WTC11 (cell line): ENCODE measurements around the gene TACR1. TPM values are rescaled to one million over a fixed set of nuclear protein-coding genes. Genes with fewer than 3 reads are reported as not detected.

Source experiments
- ATAC-seq: fragments of 200-7000 bp; cut with Tn5 transposase; 2 replicates; pipeline ENCODE4 v1.10.0; 2021; ENCODE audit warnings: mild to moderate bottlenecking, moderate library complexity
- CTCF ChIA-PET: fragments of 300-600 bp; sonication (Branson Sonifier 250); formaldehyde crosslinking; loops from one replicate; lab custom pipeline; 2021; ENCODE audit warnings: antibody characterized with exemption; lab: Charles Lee
- POLR2A ChIA-PET: fragments of 350-600 bp; sonication (Branson Sonifier 250); formaldehyde crosslinking; loops from one replicate; lab custom pipeline; 2021; ENCODE audit warnings: antibody characterized with exemption; lab: Charles Lee
- DNase-seq: peaks from one replicate; pipeline ENCODE4 v3.0.0; 2021; ENCODE audit warnings: low spot score
- H3K27ac Mint-ChIP-seq: 2 replicates; pipeline ENCODE4 v1.8.0; 2021; ENCODE audit warnings: mixed read lengths
- H3K27me3 Mint-ChIP-seq: 2 replicates; pipeline ENCODE4 v1.8.0; 2021; ENCODE audit warnings: low read depth, mild to moderate bottlenecking, moderate library complexity, mixed read lengths
- H3K36me3 Mint-ChIP-seq: 2 replicates; pipeline ENCODE4 v1.8.0; 2021; ENCODE audit warnings: mixed read lengths
- H3K4me1 Mint-ChIP-seq: 2 replicates; pipeline ENCODE4 v1.8.0; 2022; ENCODE audit warnings: mixed read lengths
- H3K4me3 Mint-ChIP-seq: 2 replicates; pipeline ENCODE4 v1.8.0; 2021; ENCODE audit warnings: mild to moderate bottlenecking, moderate library complexity, mixed read lengths
- H3K9me3 Mint-ChIP-seq: 2 replicates; pipeline ENCODE4 v1.8.0; 2021; ENCODE audit warnings: mixed read lengths
- ATF3 ChIP-seq: sonication (generic); formaldehyde crosslinking; conservative IDR thresholded peaks from 2 replicates; pipeline ENCODE4 v1.8.1; 2022; ENCODE audit warnings: mild to moderate bottlenecking, missing genetic modification reagents
- CREB1 ChIP-seq: sonication (generic); formaldehyde crosslinking; IDR thresholded peaks from 2 replicates; pipeline ENCODE4 v1.8.0; 2023; ENCODE audit warnings: mild to moderate bottlenecking, missing genetic modification reagents
- ERG ChIP-seq: fragments of 250-450 bp; sonication (Bioruptor Pico); IDR thresholded peaks from 2 replicates; pipeline ENCODE4 v1.8.0; 2021; ENCODE audit warnings: mild to moderate bottlenecking
- IRF2 ChIP-seq: sonication (generic); formaldehyde crosslinking; IDR thresholded peaks from 2 replicates; pipeline ENCODE4 v1.8.0; 2022; ENCODE audit warnings: low read depth, missing genetic modification reagents, borderline replicate concordance
- JUN ChIP-seq: sonication (generic); formaldehyde crosslinking; IDR thresholded peaks from 2 replicates; pipeline ENCODE4 v1.8.0; 2023; ENCODE audit warnings: mild to moderate bottlenecking, missing genetic modification reagents
- NR3C1 ChIP-seq: sonication (generic); formaldehyde crosslinking; conservative IDR thresholded peaks from 2 replicates; pipeline ENCODE4 v1.8.1; 2023; ENCODE audit warnings: low read depth, mild to moderate bottlenecking, missing genetic modification reagents
- RELA ChIP-seq: sonication (generic); formaldehyde crosslinking; IDR thresholded peaks from 2 replicates; pipeline ENCODE4 v1.8.1; 2022; ENCODE audit warnings: missing genetic modification reagents, mild to moderate bottlenecking, borderline replicate concordance
- RORB ChIP-seq: fragments of 250-450 bp; sonication (Bioruptor Pico); IDR thresholded peaks from 2 replicates; pipeline ENCODE4 v1.9.0; 2021; ENCODE audit warnings: mild to moderate bottlenecking
- SMAD3 ChIP-seq: sonication (generic); formaldehyde crosslinking; IDR thresholded peaks from 2 replicates; pipeline ENCODE4 v1.8.0; 2022; ENCODE audit warnings: missing genetic modification reagents, mild to moderate bottlenecking, borderline replicate concordance
- TCF7 ChIP-seq: sonication (generic); formaldehyde crosslinking; IDR thresholded peaks from 2 replicates; pipeline ENCODE4 v1.8.0; 2022; ENCODE audit warnings: mild to moderate bottlenecking, low read depth, missing genetic modification reagents, moderate library complexity
- ZBTB21 ChIP-seq: sonication (generic); formaldehyde crosslinking; IDR thresholded peaks from 2 replicates; pipeline ENCODE4 v1.8.1; 2023; ENCODE audit warnings: mild to moderate bottlenecking, missing genetic modification reagents, borderline replicate concordance
- ZNF232 ChIP-seq: sonication (generic); formaldehyde crosslinking; IDR thresholded peaks from 2 replicates; pipeline ENCODE4 v1.8.0; 2022; ENCODE audit warnings: mild to moderate bottlenecking, missing genetic modification reagents
- ZNF263 ChIP-seq: sonication (generic); formaldehyde crosslinking; IDR thresholded peaks from 2 replicates; pipeline ENCODE4 v1.8.1; 2022; ENCODE audit warnings: low read depth, mild to moderate bottlenecking, moderate library complexity, missing genetic modification reagents
- total RNA-seq: library from RNA; stranded (reverse); gene quantifications from 3 replicates; pipeline ENCODE4 v1.2.3, GENCODE V29; 2021
- TF ChIP-seq, protein P1 (sequence below): sonication (generic); formaldehyde crosslinking; IDR thresholded peaks from 2 replicates; pipeline ENCODE4 v1.8.0; 2022; ENCODE audit warnings: mild to moderate bottlenecking, missing genetic modification reagents
- TF ChIP-seq, protein P2 (sequence below): sonication (generic); formaldehyde crosslinking; IDR thresholded peaks from 2 replicates; pipeline ENCODE4 v1.8.0; 2022; ENCODE audit warnings: mild to moderate bottlenecking, missing genetic modification reagents
- TF ChIP-seq, protein P3 (sequence below): fragments of 250-450 bp; sonication (Bioruptor Pico); IDR thresholded peaks from 2 replicates; pipeline ENCODE4 v1.9.0; 2021; ENCODE audit warnings: mild to moderate bottlenecking, borderline replicate concordance
- TF ChIP-seq, protein P4 (sequence below): sonication (generic); formaldehyde crosslinking; IDR thresholded peaks from 2 replicates; pipeline ENCODE4 v1.8.1; 2023; ENCODE audit warnings: mild to moderate bottlenecking, missing genetic modification reagents, borderline replicate concordance
- TF ChIP-seq, protein P5 (sequence below): sonication (generic); formaldehyde crosslinking; IDR thresholded peaks from 2 replicates; pipeline ENCODE4 v1.8.1; 2023; ENCODE audit warnings: mild to moderate bottlenecking, missing genetic modification reagents

Gene TACR1
- total RNA-seq, 1 experiment from 2014 or later: 0.13 TPM

DNA sequence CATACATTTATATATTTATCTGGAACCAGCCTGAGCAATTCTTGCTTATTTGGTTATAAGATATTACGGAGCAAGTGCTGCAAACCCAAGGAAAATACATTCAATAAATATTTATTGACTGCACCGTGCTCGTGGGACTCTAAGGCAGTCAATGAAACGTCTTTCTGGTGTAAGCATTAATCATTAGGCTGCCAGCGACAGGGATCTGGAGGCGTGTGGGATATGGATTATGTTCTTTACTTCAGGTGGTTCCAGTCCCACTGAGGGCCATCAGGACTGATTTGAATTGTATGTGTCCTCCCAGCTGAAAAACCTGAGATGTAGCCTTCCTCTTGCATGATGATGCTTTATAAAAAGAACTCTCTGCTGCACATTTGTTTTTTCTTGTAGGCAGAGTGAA lies 75.4 kb downstream of the TACR1 start:
- TF ChIP-seq, protein P1, sequence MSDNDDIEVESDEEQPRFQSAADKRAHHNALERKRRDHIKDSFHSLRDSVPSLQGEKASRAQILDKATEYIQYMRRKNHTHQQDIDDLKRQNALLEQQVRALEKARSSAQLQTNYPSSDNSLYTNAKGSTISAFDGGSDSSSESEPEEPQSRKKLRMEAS (CRISPR knock-in tag): no peak
- TF ChIP-seq CREB1 (CRISPR knock-in tag) (no peak), IRF2 (no peak), NR3C1 (CRISPR knock-in tag) (no peak), RELA (CRISPR knock-in tag) (no peak), ZNF232 (CRISPR knock-in tag) (no peak)
- TF ChIP-seq, protein P2, sequence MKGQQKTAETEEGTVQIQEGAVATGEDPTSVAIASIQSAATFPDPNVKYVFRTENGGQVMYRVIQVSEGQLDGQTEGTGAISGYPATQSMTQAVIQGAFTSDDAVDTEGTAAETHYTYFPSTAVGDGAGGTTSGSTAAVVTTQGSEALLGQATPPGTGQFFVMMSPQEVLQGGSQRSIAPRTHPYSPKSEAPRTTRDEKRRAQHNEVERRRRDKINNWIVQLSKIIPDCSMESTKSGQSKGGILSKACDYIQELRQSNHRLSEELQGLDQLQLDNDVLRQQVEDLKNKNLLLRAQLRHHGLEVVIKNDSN: no peak
- Mint-ChIP-seq H3K27ac (no peak overlapping the region), H3K36me3 (no peaks in the 10 kb centered on the region), H3K27me3 (no peaks in the 10 kb centered on the region), H3K9me3 (peaks cover 17% of the 10 kb centered on the region), H3K4me1 (peaks cover 2% of the 10 kb centered on the region; the same call in 1 of the 2 replicates), H3K4me3 (no peak overlapping the region)
- ChIA-PET CTCF (no interaction called here), POLR2A (interaction anchor here (0.6 kb wide), 1 partner anchor 1105 kb away, joined by 3 read pairs; no protein-coding TSS in a partner anchor)
- no peak for ATAC-seq
- no peak for DNase-seq

- no peak for DNase-seq
- TF ChIP-seq ZNF263 (no peak), JUN (no peak), CREB1 (CRISPR knock-in tag) (no peak), SMAD3 (CRISPR knock-in tag) (no peak), RORB (no peak)
- TF ChIP-seq, protein P3, sequence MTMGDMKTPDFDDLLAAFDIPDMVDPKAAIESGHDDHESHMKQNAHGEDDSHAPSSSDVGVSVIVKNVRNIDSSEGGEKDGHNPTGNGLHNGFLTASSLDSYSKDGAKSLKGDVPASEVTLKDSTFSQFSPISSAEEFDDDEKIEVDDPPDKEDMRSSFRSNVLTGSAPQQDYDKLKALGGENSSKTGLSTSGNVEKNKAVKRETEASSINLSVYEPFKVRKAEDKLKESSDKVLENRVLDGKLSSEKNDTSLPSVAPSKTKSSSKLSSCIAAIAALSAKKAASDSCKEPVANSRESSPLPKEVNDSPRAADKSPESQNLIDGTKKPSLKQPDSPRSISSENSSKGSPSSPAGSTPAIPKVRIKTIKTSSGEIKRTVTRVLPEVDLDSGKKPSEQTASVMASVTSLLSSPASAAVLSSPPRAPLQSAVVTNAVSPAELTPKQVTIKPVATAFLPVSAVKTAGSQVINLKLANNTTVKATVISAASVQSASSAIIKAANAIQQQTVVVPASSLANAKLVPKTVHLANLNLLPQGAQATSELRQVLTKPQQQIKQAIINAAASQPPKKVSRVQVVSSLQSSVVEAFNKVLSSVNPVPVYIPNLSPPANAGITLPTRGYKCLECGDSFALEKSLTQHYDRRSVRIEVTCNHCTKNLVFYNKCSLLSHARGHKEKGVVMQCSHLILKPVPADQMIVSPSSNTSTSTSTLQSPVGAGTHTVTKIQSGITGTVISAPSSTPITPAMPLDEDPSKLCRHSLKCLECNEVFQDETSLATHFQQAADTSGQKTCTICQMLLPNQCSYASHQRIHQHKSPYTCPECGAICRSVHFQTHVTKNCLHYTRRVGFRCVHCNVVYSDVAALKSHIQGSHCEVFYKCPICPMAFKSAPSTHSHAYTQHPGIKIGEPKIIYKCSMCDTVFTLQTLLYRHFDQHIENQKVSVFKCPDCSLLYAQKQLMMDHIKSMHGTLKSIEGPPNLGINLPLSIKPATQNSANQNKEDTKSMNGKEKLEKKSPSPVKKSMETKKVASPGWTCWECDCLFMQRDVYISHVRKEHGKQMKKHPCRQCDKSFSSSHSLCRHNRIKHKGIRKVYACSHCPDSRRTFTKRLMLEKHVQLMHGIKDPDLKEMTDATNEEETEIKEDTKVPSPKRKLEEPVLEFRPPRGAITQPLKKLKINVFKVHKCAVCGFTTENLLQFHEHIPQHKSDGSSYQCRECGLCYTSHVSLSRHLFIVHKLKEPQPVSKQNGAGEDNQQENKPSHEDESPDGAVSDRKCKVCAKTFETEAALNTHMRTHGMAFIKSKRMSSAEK (CRISPR knock-in tag): no peak
- TF ChIP-seq, all 79 proteins: peak for 0
- H3K4me1 Mint-ChIP-seq: peaks cover 15% of the 10 kb centered on the region
- ATAC-seq: peak; percentile 39; the same call in 1 of the 2 replicates
- H3K27me3 Mint-ChIP-seq: no peaks in the 10 kb centered on the region
- no peaks in the 10 kb centered on the region for H3K9me3 Mint-ChIP-seq
- no peak overlapping the region for H3K27ac Mint-ChIP-seq
- H3K36me3 Mint-ChIP-seq: no peaks in the 10 kb centered on the region
- no peak overlapping the region for H3K4me3 Mint-ChIP-seq
- ChIA-PET CTCF (interaction anchor here (1.1 kb wide), 1 partner anchor 515 kb away, joined by 3 read pairs; no protein-coding TSS in a partner anchor), POLR2A (no interaction called here)
Observed at GRCh38 chr2:75113231-75113869, 86.0 kb downstream of the TACR1 start.

GRCh38 chr2:75108937-75109482 lies 90.3 kb downstream of the TACR1 start:
- Mint-ChIP-seq H3K9me3 (no peaks in the 10 kb centered on the region), H3K27ac (no peak overlapping the region; the same call in 1 of the 2 replicates), H3K36me3 (no peaks in the 10 kb centered on the region), H3K4me3 (no peak overlapping the region), H3K27me3 (no peaks in the 10 kb centered on the region), H3K4me1 (peaks cover 22% of the 10 kb centered on the region)
- no peak for DNase-seq
- POLR2A ChIA-PET: no interaction called here
- CTCF ChIA-PET: interaction anchor here (1.0 to 1.2 kb wide), 2 partner anchors 200 to 354 kb away, joined by 3 read pairs; no protein-coding TSS in a partner anchor
- no peak; the same call in 1 of the 2 replicates for ATAC-seq
- TF ChIP-seq, protein P4, sequence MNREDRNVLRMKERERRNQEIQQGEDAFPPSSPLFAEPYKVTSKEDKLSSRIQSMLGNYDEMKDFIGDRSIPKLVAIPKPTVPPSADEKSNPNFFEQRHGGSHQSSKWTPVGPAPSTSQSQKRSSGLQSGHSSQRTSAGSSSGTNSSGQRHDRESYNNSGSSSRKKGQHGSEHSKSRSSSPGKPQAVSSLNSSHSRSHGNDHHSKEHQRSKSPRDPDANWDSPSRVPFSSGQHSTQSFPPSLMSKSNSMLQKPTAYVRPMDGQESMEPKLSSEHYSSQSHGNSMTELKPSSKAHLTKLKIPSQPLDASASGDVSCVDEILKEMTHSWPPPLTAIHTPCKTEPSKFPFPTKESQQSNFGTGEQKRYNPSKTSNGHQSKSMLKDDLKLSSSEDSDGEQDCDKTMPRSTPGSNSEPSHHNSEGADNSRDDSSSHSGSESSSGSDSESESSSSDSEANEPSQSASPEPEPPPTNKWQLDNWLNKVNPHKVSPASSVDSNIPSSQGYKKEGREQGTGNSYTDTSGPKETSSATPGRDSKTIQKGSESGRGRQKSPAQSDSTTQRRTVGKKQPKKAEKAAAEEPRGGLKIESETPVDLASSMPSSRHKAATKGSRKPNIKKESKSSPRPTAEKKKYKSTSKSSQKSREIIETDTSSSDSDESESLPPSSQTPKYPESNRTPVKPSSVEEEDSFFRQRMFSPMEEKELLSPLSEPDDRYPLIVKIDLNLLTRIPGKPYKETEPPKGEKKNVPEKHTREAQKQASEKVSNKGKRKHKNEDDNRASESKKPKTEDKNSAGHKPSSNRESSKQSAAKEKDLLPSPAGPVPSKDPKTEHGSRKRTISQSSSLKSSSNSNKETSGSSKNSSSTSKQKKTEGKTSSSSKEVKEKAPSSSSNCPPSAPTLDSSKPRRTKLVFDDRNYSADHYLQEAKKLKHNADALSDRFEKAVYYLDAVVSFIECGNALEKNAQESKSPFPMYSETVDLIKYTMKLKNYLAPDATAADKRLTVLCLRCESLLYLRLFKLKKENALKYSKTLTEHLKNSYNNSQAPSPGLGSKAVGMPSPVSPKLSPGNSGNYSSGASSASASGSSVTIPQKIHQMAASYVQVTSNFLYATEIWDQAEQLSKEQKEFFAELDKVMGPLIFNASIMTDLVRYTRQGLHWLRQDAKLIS (CRISPR knock-in tag): no peak
- TF ChIP-seq ZBTB21 (CRISPR knock-in tag) (no peak), ZNF232 (CRISPR knock-in tag) (no peak), ERG (CRISPR knock-in tag) (no peak), CREB1 (CRISPR knock-in tag) (no peak), TCF7 (CRISPR knock-in tag) (no peak), ATF3 (no peak)
- TF ChIP-seq, protein P5, sequence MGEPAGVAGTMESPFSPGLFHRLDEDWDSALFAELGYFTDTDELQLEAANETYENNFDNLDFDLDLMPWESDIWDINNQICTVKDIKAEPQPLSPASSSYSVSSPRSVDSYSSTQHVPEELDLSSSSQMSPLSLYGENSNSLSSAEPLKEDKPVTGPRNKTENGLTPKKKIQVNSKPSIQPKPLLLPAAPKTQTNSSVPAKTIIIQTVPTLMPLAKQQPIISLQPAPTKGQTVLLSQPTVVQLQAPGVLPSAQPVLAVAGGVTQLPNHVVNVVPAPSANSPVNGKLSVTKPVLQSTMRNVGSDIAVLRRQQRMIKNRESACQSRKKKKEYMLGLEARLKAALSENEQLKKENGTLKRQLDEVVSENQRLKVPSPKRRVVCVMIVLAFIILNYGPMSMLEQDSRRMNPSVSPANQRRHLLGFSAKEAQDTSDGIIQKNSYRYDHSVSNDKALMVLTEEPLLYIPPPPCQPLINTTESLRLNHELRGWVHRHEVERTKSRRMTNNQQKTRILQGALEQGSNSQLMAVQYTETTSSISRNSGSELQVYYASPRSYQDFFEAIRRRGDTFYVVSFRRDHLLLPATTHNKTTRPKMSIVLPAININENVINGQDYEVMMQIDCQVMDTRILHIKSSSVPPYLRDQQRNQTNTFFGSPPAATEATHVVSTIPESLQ (CRISPR knock-in tag): no peak
